MM.1S (cell line): ENCODE results near the gene SGCD.

ENCODE experiments used
- DNase-seq: peaks from one replicate; pipeline ENCODE4 v3.0.0-alpha.2; 2015
- H2AFZ ChIP-seq: fragments of 300-600 bp; sonication (generic); 2 replicates; pipeline ENCODE4 v1.6.0; 2016; ENCODE audit warnings: antibody characterized with exemption, low read length
- H3F3A ChIP-seq: fragments of 300-600 bp; sonication (generic); 2 replicates; pipeline ENCODE4 v1.6.1; 2016; ENCODE audit warnings: mild to moderate bottlenecking, antibody characterized with exemption, low read length, moderate library complexity, mixed read lengths; ENCODE audit not compliant: insufficient read depth
- H3K27ac ChIP-seq: fragments of 300-600 bp; sonication (generic); 2 replicates; pipeline ENCODE4 v1.5.1; 2016; ENCODE audit warnings: mild to moderate bottlenecking, low read length
- H3K27me3 ChIP-seq: fragments of 300-600 bp; sonication (generic); replicated peaks from 2 replicates; pipeline ENCODE4 v1.6.0; 2016; ENCODE audit warnings: low read length; ENCODE audit not compliant: insufficient read depth
- H3K36me3 ChIP-seq: fragments of 300-600 bp; sonication (generic); replicated peaks from 2 replicates; pipeline ENCODE4 v1.6.1; 2016; ENCODE audit warnings: mild to moderate bottlenecking, low read length, mixed read lengths; ENCODE audit not compliant: insufficient read depth
- H3K4me1 ChIP-seq: fragments of 300-600 bp; sonication (generic); 2 replicates; pipeline ENCODE4 v1.6.1; 2016; ENCODE audit warnings: low read length, mixed read lengths
- H3K4me2 ChIP-seq: fragments of 300-600 bp; sonication (generic); 2 replicates; pipeline ENCODE4 v1.6.0; 2016; ENCODE audit warnings: low read depth, low read length
- H3K4me3 ChIP-seq: fragments of 300-600 bp; sonication (generic); 2 replicates; pipeline ENCODE4 v1.5.1; 2016; ENCODE audit warnings: low read length, mixed read lengths
- H3K79me2 ChIP-seq: fragments of 300-600 bp; sonication (generic); 2 replicates; pipeline ENCODE4 v1.6.1; 2016; ENCODE audit warnings: mixed run types, low read length, mixed read lengths
- H3K9ac ChIP-seq: fragments of 300-600 bp; sonication (generic); 2 replicates; pipeline ENCODE4 v1.6.1; 2016; ENCODE audit warnings: low read length, mixed read lengths
- H3K9me2 ChIP-seq: fragments of 300-600 bp; sonication (generic); replicated peaks from 2 replicates; pipeline ENCODE4 v1.6.1; 2016; ENCODE audit warnings: mild to moderate bottlenecking, low read length, mixed read lengths; ENCODE audit not compliant: insufficient read depth
- H3K9me3 ChIP-seq: fragments of 300-600 bp; sonication (generic); replicated peaks from 2 replicates; pipeline ENCODE4 v1.6.1; 2016; ENCODE audit warnings: mild to moderate bottlenecking, low read length, mixed read lengths; ENCODE audit not compliant: insufficient read depth
- H4K20me1 ChIP-seq: fragments of 300-600 bp; sonication (generic); 2 replicates; pipeline ENCODE4 v1.6.1; 2016; ENCODE audit warnings: mild to moderate bottlenecking, low read length, moderate library complexity, mixed read lengths; ENCODE audit not compliant: insufficient read depth
- CTCF ChIP-seq: fragments of 300-600 bp; sonication (generic); IDR thresholded peaks from 2 replicates; pipeline ENCODE4 v1.5.1; 2016; ENCODE audit warnings: antibody characterized with exemption, low read length, mixed read lengths
- EZH2 ChIP-seq: fragments of 300-600 bp; sonication (generic); optimal IDR thresholded peaks from 2 replicates; pipeline ENCODE3; 2017; ENCODE audit warnings: low read depth, mild to moderate bottlenecking, antibody characterized with exemption, low read length, mixed read lengths
- EZH2phosphoT487 ChIP-seq: fragments of 300-600 bp; sonication (generic); IDR thresholded peaks from 2 replicates; pipeline ENCODE4 v1.6.1; 2018; ENCODE audit warnings: antibody characterized with exemption, low read length

Gene SGCD

GRCh38 chr5:156589104-156589945 lies 262.4 kb downstream of the SGCD start:
- Histone ChIP-seq H2AFZ (no peak overlapping the region), H4K20me1 (no peaks in the 10 kb centered on the region), H3K27ac (no peak overlapping the region), H3K9me2 (no peaks in the 10 kb centered on the region), H3K4me1 (no peaks in the 10 kb centered on the region), H3K36me3 (no peaks in the 10 kb centered on the region), H3K4me2 (no peak overlapping the region), H3F3A (no peaks in the 10 kb centered on the region), H3K79me2 (no peaks in the 10 kb centered on the region), H3K9ac (no peak overlapping the region), H3K4me3 (no peak overlapping the region), H3K27me3 (no peaks in the 10 kb centered on the region), H3K9me3 (no peaks in the 10 kb centered on the region)
- DNase-seq = no peak
- TF ChIP-seq EZH2 = no peak

GRCh38 chr5:156589946-156590216 lies 262.9 kb downstream of the SGCD start:
- Histone ChIP-seq H3K9ac (no peak overlapping the region), H4K20me1 (no peaks in the 10 kb centered on the region), H3K79me2 (no peaks in the 10 kb centered on the region), H3K4me3 (no peak overlapping the region), H3K4me2 (no peak overlapping the region), H3K36me3 (no peaks in the 10 kb centered on the region), H3K27ac (no peak overlapping the region), H3F3A (no peaks in the 10 kb centered on the region), H3K9me3 (no peaks in the 10 kb centered on the region), H3K27me3 (no peaks in the 10 kb centered on the region), H3K4me1 (no peaks in the 10 kb centered on the region), H3K9me2 (no peaks in the 10 kb centered on the region), H2AFZ (no peak overlapping the region)
- TF ChIP-seq EZH2 (no peak), EZH2phosphoT487 (no peak), CTCF (no peak)
- no peak for DNase-seq

- H3K27ac ChIP-seq = no peak overlapping the region
- no peaks in the 10 kb centered on the region for H3K36me3 ChIP-seq
- DNase-seq = no peak
- no peaks in the 10 kb centered on the region for H3K27me3 ChIP-seq
- H3K79me2 ChIP-seq = no peaks in the 10 kb centered on the region
- no peak overlapping the region for H2AFZ ChIP-seq
- no peaks in the 10 kb centered on the region for H3F3A ChIP-seq
- H3K9me3 ChIP-seq = no peaks in the 10 kb centered on the region
- no peaks in the 10 kb centered on the region for H3K4me1 ChIP-seq
- no peaks in the 10 kb centered on the region for H4K20me1 ChIP-seq
- no peak overlapping the region for H3K4me2 ChIP-seq
- TF ChIP-seq EZH2 (no peak), EZH2phosphoT487 (no peak)
- no peak overlapping the region for H3K9ac ChIP-seq
- H3K4me3 ChIP-seq = no peak overlapping the region
- H3K9me2 ChIP-seq = no peaks in the 10 kb centered on the region
Measured at GRCh38 chr5:156590978-156591377, 264.0 kb downstream of the SGCD start.

- no peaks in the 10 kb centered on the region for H4K20me1 ChIP-seq
- H3K79me2 ChIP-seq = no peaks in the 10 kb centered on the region
- H3K9ac ChIP-seq = no peak overlapping the region
- no peaks in the 10 kb centered on the region for H3F3A ChIP-seq
- H3K4me3 ChIP-seq = no peak overlapping the region
- no peaks in the 10 kb centered on the region for H3K9me3 ChIP-seq
- DNase-seq = no peak
- H3K9me2 ChIP-seq = no peaks in the 10 kb centered on the region
- H3K27ac ChIP-seq = no peak overlapping the region
- no peak overlapping the region for H2AFZ ChIP-seq
- no peaks in the 10 kb centered on the region for H3K36me3 ChIP-seq
- H3K4me2 ChIP-seq = no peak overlapping the region
- H3K4me1 ChIP-seq = no peaks in the 10 kb centered on the region
- TF ChIP-seq EZH2phosphoT487 = no peak
- no peak for TF ChIP-seq CTCF
- TF ChIP-seq EZH2 = no peak
- H3K27me3 ChIP-seq = no peaks in the 10 kb centered on the region
Measured at GRCh38 chr5:156591631-156592030, 264.7 kb downstream of the SGCD start.
